Chondrocyte (in vitro differentiated cells): ENCODE data around the gene PAFAH1B1. TPM values are rescaled to one million over a fixed set of nuclear protein-coding genes. Genes with fewer than 3 reads are reported as not detected.

Source experiments
- DNase-seq: peaks from one replicate; pipeline ENCODE4 v3.0.0; 2021; ENCODE audit warnings: mixed read lengths, low spot score
- H3K27ac Mint-ChIP-seq: one replicate; pipeline ENCODE4 v1.8.0; 2021; ENCODE audit warnings: mild to moderate bottlenecking, moderate library complexity, mixed read lengths; ENCODE audit not compliant: unreplicated experiment
- H3K27me3 Mint-ChIP-seq: 2 replicates; pipeline ENCODE4 v1.8.0; 2021; ENCODE audit warnings: low read depth, mixed read lengths
- H3K36me3 Mint-ChIP-seq: 2 replicates; pipeline ENCODE4 v1.8.0; 2021; ENCODE audit warnings: low read depth, mixed read lengths
- H3K4me1 Mint-ChIP-seq: 2 replicates; pipeline ENCODE4 v1.8.0; 2021; ENCODE audit warnings: low read depth, mild to moderate bottlenecking, mixed read lengths
- H3K4me3 Mint-ChIP-seq: one replicate; pipeline ENCODE4 v1.8.0; 2021; ENCODE audit warnings: mild to moderate bottlenecking, moderate library complexity, mixed read lengths; ENCODE audit not compliant: unreplicated experiment
- H3K9me3 Mint-ChIP-seq: 2 replicates; pipeline ENCODE4 v1.8.0; 2021; ENCODE audit warnings: low read depth, mixed read lengths
- CTCF ChIP-seq: fragments of 200-600 bp; sonication (generic); IDR thresholded peaks from 2 replicates; pipeline ENCODE4 v1.5.0; 2021; ENCODE audit warnings: antibody characterized with exemption, mild to moderate bottlenecking, moderate library complexity
- total RNA-seq: library from RNA; stranded (reverse); gene quantifications from 3 replicates; pipeline ENCODE4 v1.2.1, GENCODE V29; 2021

Gene PAFAH1B1
- total RNA-seq, 1 donor from 2014 or later = 151 TPM

- H3K36me3 Mint-ChIP-seq = no peaks in the 10 kb centered on the region
- no peak for DNase-seq
- H3K27ac Mint-ChIP-seq = no peak overlapping the region
- no peaks in the 10 kb centered on the region for H3K4me1 Mint-ChIP-seq
- no peak overlapping the region for H3K4me3 Mint-ChIP-seq
- TF ChIP-seq CTCF = no peak
- H3K27me3 Mint-ChIP-seq = peaks cover 5% of the 10 kb centered on the region
- no peaks in the 10 kb centered on the region for H3K9me3 Mint-ChIP-seq
Observed at GRCh38 chr17:2580661-2581060, 12.8 kb upstream of the PAFAH1B1 start.

DNA sequence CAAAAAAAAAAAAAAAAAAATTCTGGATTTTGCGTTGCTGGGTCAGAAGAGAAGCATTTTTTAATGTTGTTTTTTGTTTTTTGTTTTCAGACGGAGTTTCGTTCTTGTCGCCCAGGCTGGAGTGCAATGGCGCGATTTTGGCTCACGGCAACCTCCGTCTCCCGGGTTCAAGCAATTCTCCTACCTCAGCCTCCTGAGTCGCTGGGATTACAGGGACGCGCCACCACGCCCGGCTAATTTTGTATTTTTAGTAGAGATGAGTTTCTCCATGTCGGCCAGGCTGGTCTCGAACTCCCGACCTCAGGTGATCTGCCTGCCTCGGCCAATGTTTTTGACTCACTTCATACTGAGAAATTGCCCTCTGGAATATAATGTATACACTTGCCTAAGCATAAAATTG is 11.0 kb upstream of the PAFAH1B1 start:
- no peak for TF ChIP-seq CTCF
- no peaks in the 10 kb centered on the region for H3K4me1 Mint-ChIP-seq
- no peak overlapping the region for H3K4me3 Mint-ChIP-seq
- no peak for DNase-seq
- H3K27me3 Mint-ChIP-seq = peaks cover 8% of the 10 kb centered on the region
- no peaks in the 10 kb centered on the region for H3K9me3 Mint-ChIP-seq
- H3K36me3 Mint-ChIP-seq = no peaks in the 10 kb centered on the region
- H3K27ac Mint-ChIP-seq = no peak overlapping the region

DNA sequence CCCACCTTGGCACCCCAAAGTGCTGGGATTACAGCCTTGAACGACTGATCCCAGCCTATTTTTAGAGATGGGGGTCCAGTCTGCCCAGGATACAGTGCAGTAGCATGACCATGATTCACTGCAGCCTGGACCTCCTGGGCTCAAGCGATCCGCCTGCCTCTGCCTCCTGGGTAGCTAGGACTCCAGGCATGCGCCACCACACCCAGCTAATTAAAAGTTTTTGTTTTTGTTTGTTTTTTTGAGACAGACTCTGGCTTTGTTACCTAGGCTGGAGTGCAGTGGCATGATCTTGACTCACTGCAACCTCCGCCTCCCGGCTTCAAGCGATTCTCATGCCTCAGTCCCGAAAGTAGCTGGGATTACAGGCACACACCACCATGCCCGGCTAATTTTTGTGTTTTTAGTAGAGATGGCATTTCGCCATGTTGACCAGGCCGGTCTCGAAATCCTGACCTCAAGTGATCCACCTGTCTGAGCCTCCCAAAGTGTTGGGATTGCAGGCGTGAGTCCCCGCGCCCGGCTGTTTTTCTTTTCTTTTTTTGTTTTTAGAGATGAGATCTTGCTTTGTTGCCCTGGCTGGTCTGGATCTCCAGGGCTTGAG is 2.3 kb upstream of the PAFAH1B1 start:
- Mint-ChIP-seq H3K4me1 (peaks cover 15% of the 10 kb centered on the region), H3K9me3 (no peaks in the 10 kb centered on the region), H3K36me3 (no peaks in the 10 kb centered on the region), H3K27ac (no peak overlapping the region), H3K27me3 (peaks cover 6% of the 10 kb centered on the region), H3K4me3 (no peak overlapping the region)
- no peak for TF ChIP-seq CTCF
- DNase-seq = no peak

GRCh38 chr17:2593821-2594721 is 617 bp downstream of the PAFAH1B1 start:
- H3K36me3 Mint-ChIP-seq = no peaks in the 10 kb centered on the region
- peak overlapping the region; percentile 93 for H3K4me3 Mint-ChIP-seq
- H3K27me3 Mint-ChIP-seq = no peaks in the 10 kb centered on the region
- DNase-seq = peak; percentile 93
- peaks cover 38% of the 10 kb centered on the region for H3K4me1 Mint-ChIP-seq
- peak; percentile 14 for TF ChIP-seq CTCF
- H3K9me3 Mint-ChIP-seq = no peaks in the 10 kb centered on the region
- peak overlapping the region; percentile 99 for H3K27ac Mint-ChIP-seq

DNA sequence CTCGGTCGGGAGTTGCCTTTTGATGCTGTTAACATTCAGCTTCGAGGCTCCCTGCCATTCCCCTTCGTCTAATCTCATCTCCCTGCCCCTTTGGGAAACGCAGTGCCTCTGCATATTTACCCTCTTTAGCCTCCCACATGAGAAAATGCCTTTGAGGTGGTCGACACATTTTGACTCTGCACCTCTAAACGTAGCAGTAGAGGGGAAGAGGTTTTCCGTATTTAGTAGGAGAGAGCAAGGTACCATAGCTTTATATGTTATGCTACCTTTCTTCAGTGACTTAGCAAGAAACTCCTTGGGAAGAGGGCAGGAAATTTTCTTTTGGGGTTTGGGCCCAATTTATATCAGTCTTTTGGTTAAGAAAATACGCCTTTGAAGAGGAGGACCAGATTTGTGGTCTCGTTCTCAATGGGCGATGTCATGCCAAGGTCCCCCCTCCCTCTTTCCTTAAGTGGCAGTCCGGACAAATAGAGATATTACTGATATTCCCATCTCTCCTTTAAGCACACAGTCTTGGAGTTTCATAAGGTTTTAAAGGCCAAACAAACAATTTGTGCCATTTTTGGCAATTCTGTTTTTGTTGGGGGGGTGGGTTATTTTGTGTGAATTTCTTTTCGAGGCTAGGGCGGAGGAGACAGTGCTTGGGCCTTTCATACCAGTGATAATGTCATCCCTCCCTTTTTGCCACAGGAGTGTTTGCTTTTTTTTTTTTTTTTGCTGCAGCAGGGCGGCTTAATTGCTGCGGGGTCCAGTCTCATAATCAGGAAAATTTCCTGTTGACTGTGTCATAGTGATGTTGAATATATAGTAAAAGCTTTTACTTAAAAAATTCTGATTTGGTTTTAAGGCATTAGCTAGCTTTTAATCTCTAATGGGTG is 1.5 kb downstream of the PAFAH1B1 start:
- Mint-ChIP-seq H3K27ac (peak overlapping the region; percentile 99), H3K36me3 (no peaks in the 10 kb centered on the region), H3K9me3 (no peaks in the 10 kb centered on the region), H3K4me3 (peak overlapping the region; percentile 93), H3K4me1 (peaks cover 44% of the 10 kb centered on the region), H3K27me3 (no peaks in the 10 kb centered on the region)
- DNase-seq = no peak
- no peak for TF ChIP-seq CTCF
